OCI-LY3 (cell line): ENCODE results near the gene LRP6.
A peak's percentile ranks its signal among the peaks of the same experiment; 100 is the strongest.

Source experiments
- H2AFZ ChIP-seq: fragments of 200-600, 300-600 bp; shearing (Covaris generic); 2 replicates; pipeline ENCODE4 v1.6.0; 2014; ENCODE audit warnings: antibody characterized with exemption, low read depth, low read length
- H3K27ac ChIP-seq: fragments of 200-600, 300-600 bp; sonication (generic); 2 replicates; pipeline ENCODE4 v1.5.1; 2014; ENCODE audit warnings: mild to moderate bottlenecking, low read length, moderate library complexity, mixed read lengths
- H3K27me3 ChIP-seq: fragments of 200-600, 300-600 bp; sonication (generic); 2 replicates; pipeline ENCODE4 v1.6.1; 2014; ENCODE audit warnings: low read depth, low read length, mixed read lengths
- H3K36me3 ChIP-seq: fragments of 200-600, 300-600 bp; sonication (generic); replicated peaks from 2 replicates; pipeline ENCODE3; 2014; ENCODE audit warnings: low read depth, low read length, mixed read lengths
- H3K4me1 ChIP-seq: fragments of 300-600, 200-600 bp; sonication (generic); 2 replicates; pipeline ENCODE4 v1.6.1; 2014; ENCODE audit warnings: low read length, mixed read lengths
- H3K4me2 ChIP-seq: fragments of 200-600, 300-600 bp; sonication (generic); 2 replicates; pipeline ENCODE4 v1.6.1; 2014; ENCODE audit warnings: low read length, mixed read lengths
- H3K4me3 ChIP-seq: fragments of 300-600, 200-600 bp; sonication (generic); 2 replicates; pipeline ENCODE4 v1.5.1; 2014; ENCODE audit warnings: antibody characterized with exemption, mild to moderate bottlenecking, low read length, moderate library complexity
- H3K79me2 ChIP-seq: fragments of 300-600, 200-600 bp; shearing (Covaris generic); 2 replicates; pipeline ENCODE4 v1.6.1; 2014; ENCODE audit warnings: mild to moderate bottlenecking, low read length, mixed read lengths
- H3K9ac ChIP-seq: fragments of 300-600, 200-600 bp; shearing (Covaris generic); 2 replicates; pipeline ENCODE4 v1.6.0; 2014; ENCODE audit warnings: mild to moderate bottlenecking, low read length, moderate library complexity
- H3K9me3 ChIP-seq: fragments of 200-600, 300-600 bp; shearing (Covaris generic); 2 replicates; pipeline ENCODE4 v1.6.1; 2014; ENCODE audit warnings: low read length, mixed read lengths; ENCODE audit not compliant: insufficient read depth
- H4K20me1 ChIP-seq: fragments of 200-600, 300-600 bp; sonication (generic); 2 replicates; pipeline ENCODE4 v1.6.1; 2016; ENCODE audit warnings: low read length, mixed read lengths; ENCODE audit not compliant: insufficient read depth
- CTCF ChIP-seq: fragments of 200-600, 300-600 bp; sonication (generic); IDR thresholded peaks from 2 replicates; pipeline ENCODE4 v1.5.1; 2014; ENCODE audit warnings: antibody characterized with exemption, low read length, low read depth
- EZH2phosphoT487 ChIP-seq: fragments of 200-600 bp; shearing (Covaris generic); IDR thresholded peaks from 2 replicates; pipeline ENCODE4 v1.6.1; 2018; ENCODE audit warnings: antibody characterized with exemption, mixed run types, low read depth

The LRP6 gene

GRCh38 chr12:12207746-12208145, 59.1 kb downstream of the LRP6 start:
- Histone ChIP-seq H3K9me3 (no peaks in the 10 kb centered on the region), H3K79me2 (peaks cover 4% of the 10 kb centered on the region; the same call in 1 of the 2 replicates), H2AFZ (no peak overlapping the region), H3K27ac (no peak overlapping the region), H3K4me1 (0 out of 2 replicates have a peak, but pooled peaks cover 3% of the 10 kb centered on the region), H3K9ac (no peak overlapping the region), H3K36me3 (no peaks in the 10 kb centered on the region), H3K4me3 (no peak overlapping the region), H3K4me2 (no peak overlapping the region), H3K27me3 (no peaks in the 10 kb centered on the region), H4K20me1 (no peaks in the 10 kb centered on the region)
- no peak for TF ChIP-seq EZH2phosphoT487
- TF ChIP-seq CTCF: no peak

- H3K9me3 ChIP-seq: no peaks in the 10 kb centered on the region
- H4K20me1 ChIP-seq: no peaks in the 10 kb centered on the region
- H3K27ac ChIP-seq: no peak overlapping the region
- no peaks in the 10 kb centered on the region for H3K27me3 ChIP-seq
- peaks cover under 1% of the 10 kb centered on the region for H3K36me3 ChIP-seq
- H3K79me2 ChIP-seq: peaks cover 4% of the 10 kb centered on the region; the same call in 1 of the 2 replicates
- peaks cover 7% of the 10 kb centered on the region for H3K4me1 ChIP-seq
- no peak for TF ChIP-seq EZH2phosphoT487
- no peak for TF ChIP-seq CTCF
- H3K4me3 ChIP-seq: no peak overlapping the region
- H3K4me2 ChIP-seq: no peak overlapping the region
- no peak overlapping the region for H2AFZ ChIP-seq
- H3K9ac ChIP-seq: no peak overlapping the region
These were observed 60.0 kb downstream of the LRP6 start for GRCh38 chr12:12206776-12207388.

- Histone ChIP-seq H3K79me2 (peaks cover 4% of the 10 kb centered on the region; the same call in 1 of the 2 replicates), H2AFZ (no peak overlapping the region), H3K9me3 (0 out of 2 replicates have a peak, but pooled peaks cover 4% of the 10 kb centered on the region), H3K9ac (no peak overlapping the region), H4K20me1 (no peaks in the 10 kb centered on the region), H3K27me3 (no peaks in the 10 kb centered on the region), H3K27ac (no peak overlapping the region), H3K4me2 (no peak overlapping the region), H3K4me3 (no peak overlapping the region), H3K36me3 (peaks cover 10% of the 10 kb centered on the region), H3K4me1 (peaks cover 25% of the 10 kb centered on the region)
- TF ChIP-seq EZH2phosphoT487 (no peak), CTCF (peak; percentile 17; the same call in 1 of the 2 replicates)
These were observed 64.1 kb downstream of the LRP6 start for GRCh38 chr12:12202747-12203146.

- Histone ChIP-seq H3K27me3 (no peaks in the 10 kb centered on the region), H3K4me3 (no peak overlapping the region), H3K4me2 (no peak overlapping the region), H3K4me1 (peaks cover 25% of the 10 kb centered on the region), H3K9me3 (0 out of 2 replicates have a peak, but pooled peaks cover 4% of the 10 kb centered on the region), H3K27ac (no peak overlapping the region), H4K20me1 (no peaks in the 10 kb centered on the region), H3K9ac (no peak overlapping the region), H2AFZ (no peak overlapping the region), H3K36me3 (peaks cover 10% of the 10 kb centered on the region), H3K79me2 (peaks cover 4% of the 10 kb centered on the region; the same call in 1 of the 2 replicates)
- no peak for TF ChIP-seq CTCF
- no peak for TF ChIP-seq EZH2phosphoT487
These were observed 64.7 kb downstream of the LRP6 start for GRCh38 chr12:12202105-12202504.
